HUDEP-2 (cell line): ENCODE measurements around the gene TLE1.
"Not testable (repeated sequence)": the region's sequence is repeated elsewhere in the genome, so short reads cannot be mapped to it uniquely, and the experiment has no call there.

Experiments
- DNase-seq, 76 experiments: peaks; one replicate each; lab custom pipeline; 2025; ENCODE audit not compliant: unreplicated experiment in 76 of 76; lab: John Stamatoyannopoulos, UW

The TLE1 gene

DNA sequence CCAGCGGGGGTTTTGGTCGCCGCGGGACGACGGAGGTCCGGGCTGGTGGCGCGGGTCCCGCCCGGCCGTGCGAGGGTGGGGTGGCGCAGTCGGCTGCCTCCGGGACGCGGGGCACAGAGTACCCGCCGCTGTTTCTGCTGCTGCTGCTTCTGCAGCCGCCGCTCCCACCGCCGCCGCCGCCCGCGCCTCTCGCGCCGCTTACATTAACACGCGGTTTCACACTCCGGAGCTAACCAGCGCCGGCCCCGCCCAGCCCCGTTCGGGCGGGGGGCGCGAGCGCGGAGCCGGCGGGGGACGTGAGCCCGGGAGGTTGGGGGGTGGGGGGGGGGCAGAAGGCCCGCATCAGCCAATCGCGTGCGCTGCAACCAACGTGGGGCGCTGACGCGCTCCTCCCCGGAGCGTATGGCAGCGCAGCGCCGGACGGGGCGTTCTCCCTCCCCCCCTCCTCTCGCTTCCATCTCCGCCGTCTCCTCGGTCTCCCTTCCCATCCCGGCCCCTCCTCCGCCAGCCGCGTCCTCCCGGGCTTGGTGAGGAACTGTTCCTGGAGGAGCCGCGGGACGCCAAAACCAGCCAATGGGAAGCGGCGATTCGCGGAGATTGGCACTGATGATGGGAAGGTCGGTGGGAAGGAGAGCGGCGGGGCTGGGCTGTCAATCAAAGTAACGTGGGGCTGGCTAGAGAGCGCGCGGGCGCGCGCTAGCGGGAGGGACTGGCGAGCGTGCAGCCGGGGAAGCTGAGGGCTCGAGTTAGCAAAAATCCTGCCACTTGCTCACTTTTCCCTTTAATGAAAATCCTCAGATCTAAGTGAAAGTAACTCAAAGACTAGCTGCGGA, at the start of gene TLE1:
TSS of gene TLE1 (minus strand) at position 205 of the 833 bp plus-strand sequence. CDS start 1,307 bp downstream, outside the sequence.
- DNase-seq: peak; percentile 28 to 99 (median 90)

DNA sequence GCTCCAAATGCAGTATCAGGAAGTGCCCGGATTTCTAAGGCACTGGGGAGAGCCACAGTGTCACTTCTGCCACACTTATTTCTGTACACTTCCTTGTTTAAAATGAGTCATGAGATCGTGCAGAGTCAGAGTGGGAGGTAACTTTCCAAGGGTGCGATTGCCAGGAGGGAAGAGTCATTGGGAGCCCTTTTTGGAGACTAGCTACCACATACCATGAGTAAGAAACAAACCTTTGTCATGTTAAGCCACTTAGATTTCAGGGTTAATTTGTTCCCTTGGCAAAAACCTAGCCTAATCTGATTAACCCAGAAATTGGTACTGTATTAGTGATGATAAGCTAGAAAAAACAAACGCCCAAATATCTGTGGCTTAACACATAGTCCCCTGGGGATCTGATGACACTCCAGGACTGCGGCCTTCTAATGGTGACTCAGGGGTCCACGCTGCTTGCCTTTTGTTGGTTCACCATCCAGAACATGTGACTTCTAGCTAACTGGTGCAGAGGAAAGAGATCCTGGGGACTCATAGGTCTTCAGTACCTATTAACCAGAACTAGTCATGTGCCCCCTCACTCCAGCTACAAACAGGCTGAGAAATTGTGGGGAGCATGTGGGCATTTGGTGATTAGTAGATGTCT, 48.6 kb upstream of the TLE1 start:
- DNase-seq: peak in 38 of 76 experiments; percentile 2 to 84 (median 20)

DNA sequence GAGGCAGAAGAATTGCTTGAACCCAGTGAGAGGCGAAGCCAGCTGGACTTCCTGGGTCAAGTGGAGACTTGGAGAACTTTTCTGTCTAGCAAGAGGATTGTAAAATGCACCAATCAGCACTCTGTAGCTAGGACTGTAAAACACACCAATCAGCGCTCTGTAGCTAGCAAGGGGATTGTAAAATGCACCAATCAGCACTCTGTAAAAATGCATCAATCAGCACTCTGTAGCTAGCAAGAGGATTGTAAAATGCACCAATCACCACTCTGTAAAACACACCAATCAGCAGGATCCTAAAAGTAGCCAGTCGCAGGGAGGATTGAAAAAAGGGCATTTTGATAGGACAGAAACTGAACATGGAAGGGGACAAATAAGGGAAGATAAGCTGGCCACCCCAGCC, 41.2 kb upstream of the TLE1 start:
- not testable (repeated sequence) for DNase-seq

DNA sequence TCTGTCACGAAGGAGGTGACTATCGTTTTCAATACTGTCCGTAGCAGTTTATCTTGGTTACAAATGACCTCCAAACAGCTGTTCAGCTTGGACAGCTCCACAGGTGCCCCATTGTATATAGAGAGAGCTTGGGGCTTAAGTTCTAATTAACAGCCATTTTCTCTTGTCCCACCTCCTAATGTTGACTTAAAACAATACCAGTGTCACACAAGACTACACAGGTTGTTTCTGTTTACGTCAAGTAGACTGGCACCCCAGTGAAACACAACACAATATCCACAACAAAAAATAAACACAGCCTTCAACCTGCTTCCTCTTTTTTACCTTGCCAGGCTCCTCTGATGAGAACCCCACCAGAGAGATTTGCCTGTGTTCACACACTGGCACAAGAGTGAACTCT, 39.8 kb upstream of the TLE1 start:
- DNase-seq: no peak

DNA sequence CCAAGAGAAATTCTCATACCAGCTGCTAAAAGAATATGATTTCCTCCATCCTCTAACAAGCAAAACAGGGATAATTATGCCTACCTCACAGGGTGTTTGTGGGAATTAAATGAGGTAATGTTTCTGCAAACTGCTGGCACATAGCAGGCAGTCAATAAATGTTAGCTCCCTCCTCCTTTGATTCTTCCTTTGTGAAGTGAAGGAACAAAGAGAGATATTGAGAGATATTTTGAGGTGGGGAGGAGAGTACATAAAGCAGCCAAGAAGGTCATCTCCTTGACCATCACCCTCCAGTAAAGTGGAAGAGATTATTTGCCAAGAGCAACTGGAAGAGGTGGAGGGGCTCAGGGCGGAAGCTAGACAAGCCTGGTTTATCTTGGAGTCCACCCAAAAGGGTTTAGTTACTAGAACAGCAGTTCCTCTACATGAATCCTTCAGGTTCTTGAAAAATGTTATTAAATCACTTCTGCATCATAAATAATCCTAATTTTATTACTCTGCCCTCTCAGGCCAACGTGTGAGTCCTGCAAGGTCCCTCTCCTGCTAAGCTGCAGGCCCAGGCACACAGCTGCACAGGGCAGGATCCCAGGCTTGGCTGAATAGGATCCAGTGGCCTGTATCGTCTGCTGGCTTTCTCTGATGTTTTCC, 35.0 kb upstream of the TLE1 start:
- peak in 1 of 76 experiments; percentile 3 for DNase-seq

DNA sequence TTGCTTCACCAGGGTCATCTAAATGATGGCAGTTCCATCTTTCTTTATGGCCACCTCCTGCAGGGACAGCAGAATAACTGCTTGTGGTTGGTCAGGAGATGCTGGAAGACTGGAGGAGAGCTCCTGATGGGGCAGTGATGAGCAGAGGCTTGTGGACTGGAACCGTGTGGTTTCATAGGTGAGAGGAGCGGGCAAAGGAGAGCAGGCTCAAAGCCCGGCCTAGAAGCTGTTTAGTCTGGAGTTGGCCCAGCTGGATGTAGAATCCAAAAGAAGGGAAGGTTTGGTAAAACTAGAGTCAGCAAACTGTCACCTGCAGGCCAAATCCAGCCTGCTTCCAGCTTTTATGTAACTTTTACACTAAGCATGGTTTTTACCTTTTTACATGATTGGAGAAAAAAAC, 32.9 kb upstream of the TLE1 start:
- no peak for DNase-seq

DNA sequence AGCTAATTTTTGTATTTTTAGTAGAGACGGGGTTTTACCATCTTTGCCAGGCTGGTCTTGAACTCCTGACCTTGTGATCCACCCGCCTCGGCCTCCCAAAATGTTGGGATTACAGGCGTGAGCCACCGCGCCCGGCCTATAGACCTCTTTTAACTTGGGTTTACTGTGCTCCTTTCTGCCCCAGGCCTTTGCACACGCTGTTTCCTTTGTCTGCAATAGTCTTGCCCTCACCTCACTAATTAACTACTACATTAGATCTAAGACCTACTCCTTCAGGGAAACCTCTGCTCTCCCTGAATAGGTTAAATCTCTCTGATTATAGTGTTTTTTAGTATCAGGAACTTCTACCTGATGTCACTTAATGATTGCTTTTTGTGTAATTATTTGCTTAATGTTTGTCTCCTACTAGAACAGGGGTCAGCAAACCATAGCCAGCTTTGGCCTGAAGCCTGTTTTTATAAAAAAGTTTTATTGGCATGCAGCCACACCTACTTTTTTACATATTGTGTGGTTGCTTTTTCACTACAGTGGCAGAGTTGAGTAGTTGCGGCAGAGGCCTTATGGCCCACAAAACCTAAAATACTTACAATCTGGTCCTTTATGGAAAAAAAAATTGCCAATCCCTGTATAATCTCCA, 31.2 kb upstream of the TLE1 start:
- DNase-seq: peak in 1 of 76 experiments; percentile 10

DNA sequence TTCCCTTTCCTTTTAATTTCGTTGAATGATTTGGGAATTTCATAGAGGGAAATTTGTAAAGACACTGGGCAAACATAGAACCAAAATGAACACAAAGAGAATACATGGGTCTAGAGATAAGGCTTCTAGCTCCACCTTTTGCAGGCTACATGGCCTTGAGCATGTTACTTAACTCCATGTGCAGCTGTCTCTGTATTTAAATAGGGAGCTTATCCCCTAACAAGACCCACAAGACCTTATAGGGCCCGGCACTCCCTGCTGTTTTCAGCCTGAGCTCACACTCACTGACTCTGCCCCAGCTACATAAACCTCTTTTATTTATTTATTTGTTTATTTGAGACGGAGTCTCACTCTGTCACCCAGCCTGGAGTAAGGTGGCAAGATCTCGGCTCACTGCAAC, 30.6 kb upstream of the TLE1 start:
- DNase-seq: peak in 1 of 76 experiments; percentile 6

DNA sequence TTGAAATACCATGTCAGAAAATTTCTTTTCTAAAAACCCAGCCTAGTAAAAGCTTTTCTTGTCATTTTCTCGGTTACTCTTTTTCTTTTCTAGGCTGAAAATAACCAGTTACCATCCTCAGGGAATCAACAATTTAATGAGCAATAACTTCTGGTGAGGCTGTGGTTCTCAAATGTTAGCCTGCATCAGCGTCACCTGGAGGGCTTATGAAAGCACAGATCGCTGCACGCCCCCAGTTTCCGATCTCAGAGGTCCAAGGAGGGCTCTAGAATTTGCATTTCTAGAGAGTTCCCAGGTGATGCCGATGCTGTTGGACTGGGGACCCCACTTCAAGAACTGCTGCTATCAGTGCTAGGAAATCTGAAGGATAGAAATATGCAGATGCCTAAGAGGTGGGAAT, 28.9 kb upstream of the TLE1 start:
- no peak for DNase-seq

DNA sequence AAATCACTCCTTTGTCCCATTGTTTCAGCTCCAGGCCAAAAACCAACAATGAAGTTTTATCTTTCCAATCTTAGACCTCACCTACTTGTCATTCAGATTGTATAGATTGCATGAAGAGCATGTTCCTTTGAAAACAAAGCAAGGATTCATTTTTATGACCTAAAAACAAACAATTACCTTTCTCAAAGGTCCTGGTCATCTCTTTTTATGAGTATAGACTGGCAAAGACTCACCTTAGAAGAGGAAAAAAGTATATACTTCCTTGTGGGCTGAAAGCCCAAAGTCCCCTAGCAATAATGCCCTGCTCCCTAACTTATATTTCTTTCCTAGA, 28.4 kb upstream of the TLE1 start:
- no peak for DNase-seq

DNA sequence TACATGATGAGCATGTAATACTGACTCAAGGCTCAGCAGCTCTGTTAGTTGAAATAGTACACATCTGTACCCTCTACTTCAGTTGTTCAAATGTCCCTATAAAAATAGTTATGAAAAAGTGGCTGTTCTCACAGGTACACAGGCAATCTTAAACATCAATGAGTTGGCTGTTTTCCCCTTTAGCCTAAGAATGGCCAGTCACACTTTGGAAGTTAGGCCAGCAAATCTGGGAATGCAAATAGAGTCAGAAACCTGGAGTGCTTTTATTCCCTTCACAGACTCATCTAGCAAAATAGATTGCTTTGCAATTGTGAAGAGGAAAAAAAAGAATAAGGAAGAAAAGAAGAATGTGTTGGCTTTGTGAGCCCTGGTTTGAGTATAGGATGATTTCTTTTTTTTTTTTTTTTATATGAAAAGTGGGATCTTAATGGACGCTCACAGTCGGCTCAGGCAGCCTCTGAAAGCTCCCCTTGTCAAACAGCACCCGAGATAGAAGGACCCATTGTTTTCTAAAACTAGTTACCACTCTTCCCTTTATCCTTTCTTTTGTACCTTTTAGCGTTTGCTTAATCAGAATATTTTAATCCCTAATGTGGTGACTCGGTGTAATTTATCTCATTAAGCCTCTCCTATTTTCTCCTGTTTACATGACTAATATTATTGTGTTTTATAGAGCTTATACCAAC, 27.9 kb upstream of the TLE1 start:
- DNase-seq: no peak

DNA sequence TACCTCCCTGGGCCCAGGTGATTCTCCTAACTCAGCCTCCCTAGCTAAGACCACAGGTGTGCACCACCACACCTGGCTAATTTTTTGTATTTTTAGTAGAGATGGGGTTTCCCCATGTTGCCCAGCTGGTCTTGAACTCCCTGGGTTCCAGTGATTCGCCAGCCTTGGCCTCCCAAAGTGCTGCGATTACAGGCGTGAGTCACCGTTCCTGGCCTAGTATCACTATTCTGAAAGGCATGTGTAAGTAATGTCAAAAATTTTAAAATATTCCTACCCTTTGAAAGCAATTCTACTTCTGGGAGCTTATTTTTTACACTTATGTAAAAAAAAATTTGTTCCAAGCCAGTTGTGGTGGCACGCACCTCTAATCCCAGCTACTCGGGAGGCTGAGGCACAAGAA, 27.1 kb upstream of the TLE1 start:
- DNase-seq: no peak

DNA sequence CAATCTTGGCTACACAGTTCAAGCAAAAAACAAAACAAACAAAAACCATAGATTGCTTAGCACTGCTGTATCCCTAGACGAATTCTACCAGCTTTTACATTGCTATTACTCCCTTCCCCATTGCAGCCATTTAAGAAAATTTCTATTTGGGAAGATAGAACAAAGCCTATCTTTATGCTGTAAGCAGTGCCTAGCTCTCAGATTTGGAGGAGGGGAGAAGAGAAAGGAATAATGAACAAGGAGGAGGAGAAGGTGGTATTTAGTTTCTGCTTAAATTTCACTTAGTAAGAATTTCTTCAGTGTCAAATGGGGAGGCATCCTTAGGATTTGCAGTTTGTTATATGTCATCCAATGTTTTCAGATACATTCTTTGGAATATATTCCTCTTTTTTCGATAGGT, 16.2 kb upstream of the TLE1 start:
- DNase-seq: no peak

DNA sequence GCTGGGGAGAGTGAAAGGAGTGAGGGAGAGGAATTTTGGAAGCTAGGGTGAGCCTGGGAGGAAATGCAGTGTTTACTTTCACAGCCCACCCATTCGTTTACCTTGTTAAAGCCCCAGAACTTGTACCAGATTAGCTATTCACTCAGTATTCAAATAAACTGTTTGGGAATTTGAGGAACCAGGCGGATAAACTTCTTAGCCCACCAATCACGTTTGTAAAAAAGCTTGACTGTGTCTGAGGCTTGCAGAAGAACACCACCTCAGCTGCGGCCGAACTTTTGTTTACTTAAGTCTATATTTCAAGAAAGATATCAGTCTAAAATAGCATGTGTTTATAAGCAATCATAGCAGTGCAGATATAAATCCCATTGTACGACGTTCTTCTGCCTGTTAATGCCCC, 5.2 kb upstream of the TLE1 start:
- DNase-seq: no peak

DNA sequence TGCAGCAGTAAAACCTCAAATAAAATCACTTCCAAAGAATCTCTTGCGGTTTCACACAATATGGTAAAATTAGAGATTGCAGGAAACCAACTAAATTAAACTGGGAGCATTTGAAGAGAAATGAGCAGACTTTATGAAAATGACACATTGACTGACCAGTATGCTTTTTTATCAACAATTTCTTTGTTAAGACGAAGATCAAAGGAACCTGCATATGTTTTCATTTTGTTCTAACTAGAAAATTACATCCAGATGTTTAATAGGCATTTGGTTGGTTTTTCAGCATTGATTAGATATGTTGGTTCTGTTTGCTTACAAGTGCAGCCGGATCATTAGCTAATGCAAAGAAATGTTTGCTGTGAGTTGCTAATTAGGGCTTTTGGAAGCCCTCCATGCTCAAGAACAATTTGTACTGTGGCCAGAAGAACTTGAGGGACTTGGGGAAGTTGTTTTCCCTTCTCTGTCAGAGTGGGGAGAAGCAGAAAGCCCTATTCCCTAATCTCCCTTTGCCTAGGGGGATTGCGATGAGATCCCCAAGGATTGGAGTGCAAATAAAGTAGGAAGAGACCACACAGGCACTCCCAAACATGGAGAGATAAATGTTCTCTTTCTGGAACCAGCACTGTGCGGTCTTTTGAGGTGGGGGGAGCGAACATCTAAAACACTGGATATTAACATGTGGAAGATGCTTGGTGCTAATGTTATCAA, 4.5 kb upstream of the TLE1 start:
- DNase-seq: no peak

DNA sequence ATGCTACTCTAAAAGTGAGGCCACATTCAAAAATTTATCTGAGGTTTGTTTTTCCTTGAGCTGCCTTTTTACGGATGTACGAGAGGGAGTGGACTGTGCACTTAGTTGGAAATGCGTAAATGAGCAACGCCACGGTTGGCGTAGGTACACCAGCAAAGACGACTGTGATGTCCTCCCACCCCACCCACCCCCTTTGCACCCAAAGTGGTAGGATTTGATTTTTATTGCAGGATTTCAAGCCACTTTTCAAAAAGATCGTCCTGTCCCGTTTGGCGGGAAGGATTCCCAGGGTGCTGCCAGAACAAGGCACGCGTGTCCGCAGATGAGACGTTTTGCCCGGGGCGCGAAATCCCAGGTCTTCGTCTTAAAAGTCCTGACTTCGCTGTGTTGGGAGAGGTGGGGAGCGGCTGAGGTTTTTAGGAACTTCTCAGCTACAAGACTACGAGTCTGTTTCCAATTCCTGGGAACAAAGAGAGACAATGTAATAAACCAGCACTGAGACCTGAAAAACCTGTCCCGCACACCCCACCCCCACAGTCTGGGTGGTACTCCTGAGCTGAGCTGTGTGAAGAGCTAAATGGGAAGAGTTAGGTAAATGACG, 1.0 kb upstream of the TLE1 start:
- DNase-seq: peak in 8 of 76 experiments; percentile 3 to 30 (median 12)

DNA sequence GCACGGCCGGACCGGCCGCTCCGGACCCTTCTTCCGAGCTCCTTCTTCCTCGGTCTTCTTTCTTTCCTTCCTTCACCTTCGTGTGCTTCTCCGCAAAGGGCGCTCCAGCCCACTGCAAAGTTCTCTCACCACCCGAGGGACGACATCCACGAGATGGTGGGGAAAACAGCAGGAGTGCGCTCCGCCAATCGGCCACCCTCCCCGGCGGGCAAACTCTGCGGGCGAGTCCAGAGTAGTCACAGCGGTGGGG, 329 bp downstream of the TLE1 start:
- DNase-seq: peak in 4 of 76 experiments; percentile 46 to 66 (median 52)

DNA sequence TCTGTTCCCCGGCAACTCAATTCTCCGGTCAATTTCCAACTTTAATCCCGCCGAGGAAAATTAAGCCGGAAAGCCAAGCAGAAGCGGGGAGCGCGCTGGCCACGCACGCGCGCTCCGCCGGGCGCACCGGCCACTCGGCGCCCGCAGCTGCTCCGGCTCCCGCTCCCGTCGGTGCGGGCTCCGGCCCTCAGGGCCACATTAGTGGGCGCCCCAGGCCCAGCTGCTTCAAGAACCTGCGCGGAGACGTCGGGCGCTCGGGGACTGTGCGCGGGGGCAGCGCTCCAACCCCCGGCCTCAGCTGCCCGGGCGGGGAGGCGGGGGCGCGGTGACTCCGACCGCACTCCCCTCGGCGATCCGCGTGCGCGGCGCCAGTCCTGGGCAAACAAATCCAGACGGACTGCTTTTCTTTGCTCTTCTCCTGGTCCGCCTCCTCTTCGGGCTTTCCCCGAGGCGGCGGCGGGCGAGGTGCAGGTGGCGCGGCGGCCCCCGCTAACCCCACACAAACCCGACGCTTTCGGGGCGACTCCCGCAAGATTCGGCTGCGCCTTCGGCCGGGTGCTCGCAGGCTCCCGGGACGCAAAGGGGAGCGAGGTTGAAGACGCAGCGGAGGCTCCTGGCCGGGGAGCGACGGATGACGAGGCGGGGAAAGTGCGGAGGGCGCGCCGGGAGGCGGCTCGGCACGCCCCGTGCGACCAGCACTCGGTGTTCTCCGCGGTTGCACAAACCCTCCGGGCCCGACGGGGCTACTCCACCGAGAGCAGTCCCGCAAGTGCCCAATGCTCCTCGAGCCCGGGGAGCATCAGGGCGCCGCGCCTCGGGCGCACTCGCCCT, 870 bp downstream of the TLE1 start:
- DNase-seq: peak in 34 of 76 experiments; percentile 4 to 56 (median 29)
